IMR-90 (cell line): ENCODE data around the gene GABRB2. TPM values are rescaled to one million over a fixed set of nuclear protein-coding genes. Genes with fewer than 3 reads are reported as not detected.

Source experiments
- ATAC-seq: fragments of 200-7000 bp; cut with Tn5 transposase; 2 replicates; pipeline ENCODE4 v1.9.1; 2020; ENCODE audit warnings: low read depth, mild to moderate bottlenecking, moderate library complexity
- BruUV-seq: library from RNA; stranded (reverse); fragments of 400-500 nt; replicated peaks from 2 replicates; lab custom pipeline; 2021; lab: Mats Ljungman, UMichigan
- CTCF ChIA-PET: fragments of 300-600 bp; formaldehyde crosslinking; extraction: SDS; loops from one replicate; lab custom pipeline; 2021; ENCODE audit warnings: antibody characterized with exemption; lab: Yijun Ruan, JAX
- POLR2A ChIA-PET: fragments of 300-600 bp; sonication (Branson Sonifier 250); formaldehyde crosslinking; loops from one replicate; lab custom pipeline; 2022; ENCODE audit warnings: antibody characterized with exemption; ENCODE audit not compliant: unreplicated experiment; lab: Charles Lee
- DNase-seq: peaks from one replicate; pipeline ENCODE4 v3.0.0; 2013
- H2AFZ ChIP-seq: replicated peaks from 2 replicates; pipeline ENCODE3; 2013; ENCODE audit warnings: low read length, mild to moderate bottlenecking; ENCODE audit not compliant: poor library complexity
- H2AK5ac ChIP-seq: 2 replicates; pipeline ENCODE4 v1.6.1; 2013; ENCODE audit warnings: low read depth, low read length, inconsistent platforms
- H2AK9ac ChIP-seq: replicated peaks from 2 replicates; pipeline ENCODE3; 2013; ENCODE audit warnings: mild to moderate bottlenecking, low read depth, low read length, moderate library complexity; ENCODE audit not compliant: poor library complexity
- H2BK120ac ChIP-seq: 2 replicates; pipeline ENCODE4 v1.6.1; 2013; ENCODE audit warnings: low read depth, low read length, inconsistent platforms
- H2BK15ac ChIP-seq: 3 replicates; pipeline ENCODE4 v1.6.1; 2013; ENCODE audit warnings: low read depth, low read length, inconsistent platforms
- H2BK20ac ChIP-seq: 2 replicates; pipeline ENCODE4 v1.6.1; 2013; ENCODE audit warnings: low read depth, mild to moderate bottlenecking, inconsistent platforms, low read length, moderate library complexity
- H2BK5ac ChIP-seq: 2 replicates; pipeline ENCODE4 v1.6.1; 2013; ENCODE audit warnings: mild to moderate bottlenecking, low read depth, low read length, inconsistent platforms; ENCODE audit not compliant: poor library complexity, severe bottlenecking
- H3K14ac ChIP-seq: replicated peaks from 2 replicates; pipeline ENCODE4 v1.6.1; 2013; ENCODE audit warnings: low read depth, low read length, inconsistent platforms
- H3K18ac ChIP-seq: 2 replicates; pipeline ENCODE4 v1.6.1; 2013; ENCODE audit warnings: low read depth, low read length, control low read depth
- H3K23ac ChIP-seq: 2 replicates; pipeline ENCODE4 v1.6.1; 2013; ENCODE audit warnings: low read depth, low read length, inconsistent platforms
- H3K27ac ChIP-seq: 2 replicates; pipeline ENCODE4 v1.5.1; 2013; ENCODE audit warnings: mild to moderate bottlenecking, control low read depth, low read length; ENCODE audit not compliant: insufficient read depth
- H3K27me3 ChIP-seq: 2 replicates; pipeline ENCODE4 v1.6.1; 2013; ENCODE audit warnings: low read length; ENCODE audit not compliant: control insufficient read depth, insufficient read depth
- H3K36me3 ChIP-seq: 2 replicates; pipeline ENCODE4 v1.6.1; 2013; ENCODE audit warnings: low read length, mixed read lengths; ENCODE audit not compliant: control insufficient read depth, insufficient read depth
- H3K4ac ChIP-seq: 2 replicates; pipeline ENCODE4 v1.6.1; 2013; ENCODE audit warnings: low read depth, low read length, inconsistent platforms
- H3K4me1 ChIP-seq: 2 replicates; pipeline ENCODE4 v1.6.1; 2013; ENCODE audit warnings: low read length, mixed read lengths; ENCODE audit not compliant: control insufficient read depth, insufficient read depth
- H3K4me2 ChIP-seq: 2 replicates; pipeline ENCODE4 v1.6.1; 2013; ENCODE audit warnings: low read depth, mild to moderate bottlenecking, control low read depth, low read length, moderate library complexity
- H3K4me3 ChIP-seq: 2 replicates; pipeline ENCODE4 v1.5.1; 2013; ENCODE audit warnings: low read depth, mild to moderate bottlenecking, control low read depth, low read length, moderate library complexity; ENCODE audit not compliant: insufficient read depth
- H3K56ac ChIP-seq: 2 replicates; pipeline ENCODE4 v1.6.1; 2013; ENCODE audit warnings: low read length, inconsistent platforms; ENCODE audit not compliant: insufficient read depth; ENCODE audit errors: extremely low read depth
- H3K79me1 ChIP-seq, 2 experiments: 2 replicates each; pipeline ENCODE4 v1.6.1; 2013; ENCODE audit warnings: low read length in 2 of 2, inconsistent platforms in 1 of 2, low read depth in 1 of 2
- H3K9ac ChIP-seq: 2 replicates; pipeline ENCODE4 v1.6.1; 2013; ENCODE audit warnings: low read depth, low read length, control low read depth
- H3K9me1 ChIP-seq: 2 replicates; pipeline ENCODE4 v1.6.1; 2013; ENCODE audit warnings: low read length, inconsistent platforms; ENCODE audit not compliant: insufficient read depth
- H3K9me3 ChIP-seq: 2 replicates; pipeline ENCODE4 v1.6.1; 2013; ENCODE audit warnings: low read length; ENCODE audit not compliant: control insufficient read depth, insufficient read depth
- H4K20me1 ChIP-seq: 2 replicates; pipeline ENCODE4 v1.6.1; 2013; ENCODE audit warnings: low read length, inconsistent platforms; ENCODE audit not compliant: insufficient read depth
- H4K5ac ChIP-seq: 2 replicates; pipeline ENCODE4 v1.6.1; 2013; ENCODE audit warnings: mild to moderate bottlenecking, low read depth, low read length, control low read depth
- H4K8ac ChIP-seq, 2 experiments: 2 replicates each; pipeline ENCODE4 v1.6.1; 2013; ENCODE audit warnings: low read depth in 2 of 2, low read length in 2 of 2, control low read depth in 1 of 2, inconsistent platforms in 1 of 2
- H4K91ac ChIP-seq: 2 replicates; pipeline ENCODE4 v1.6.1; 2013; ENCODE audit warnings: low read depth, low read length, inconsistent platforms; ENCODE audit not compliant: insufficient read depth
- BHLHE40 ChIP-seq: fragments of 150-350 bp; IDR thresholded peaks from 2 replicates; pipeline ENCODE4 v1.6.1; 2016; ENCODE audit warnings: mild to moderate bottlenecking, low read depth, low read length
- CEBPB ChIP-seq: IDR thresholded peaks from 2 replicates; pipeline ENCODE4 v1.6.1; 2012; ENCODE audit warnings: low read depth, low read length, improper control_type of control experiment
- CHD1 ChIP-seq: IDR thresholded peaks from 2 replicates; pipeline ENCODE4 v1.6.1; 2012; ENCODE audit warnings: low read depth, low read length, improper control_type of control experiment
- FOS ChIP-seq: fragments of 150-350 bp; IDR thresholded peaks from 2 replicates; pipeline ENCODE4 v1.6.1; 2016; ENCODE audit warnings: low read depth, low read length
- MAFK ChIP-seq: IDR thresholded peaks from 2 replicates; pipeline ENCODE4 v1.6.1; 2012; ENCODE audit warnings: low read depth, low read length, improper control_type of control experiment
- MAZ ChIP-seq: IDR thresholded peaks from 2 replicates; pipeline ENCODE4 v1.6.1; 2012; ENCODE audit warnings: low read depth, mild to moderate bottlenecking, low read length, improper control_type of control experiment, moderate library complexity, borderline replicate concordance
- MXI1 ChIP-seq: IDR thresholded peaks from 2 replicates; pipeline ENCODE4 v1.6.1; 2012; ENCODE audit warnings: low read depth, mild to moderate bottlenecking, low read length, moderate library complexity, borderline replicate concordance
- NFE2L2 ChIP-seq: fragments of 150-350 bp; IDR thresholded peaks from 2 replicates; pipeline ENCODE4 v1.6.1; 2016; ENCODE audit warnings: low read depth, mild to moderate bottlenecking, low read length
- POLR2A ChIP-seq: IDR thresholded peaks from 2 replicates; pipeline ENCODE4 v1.6.1; 2012; ENCODE audit warnings: mild to moderate bottlenecking, low read depth, low read length
- RAD21 ChIP-seq: IDR thresholded peaks from 2 replicates; pipeline ENCODE4 v1.6.1; 2012; ENCODE audit warnings: low read length, improper control_type of control experiment
- RCOR1 ChIP-seq: IDR thresholded peaks from 2 replicates; pipeline ENCODE4 v1.6.1; 2012; ENCODE audit warnings: mild to moderate bottlenecking, low read length, improper control_type of control experiment; ENCODE audit not compliant: insufficient replicate concordance
- RFX5 ChIP-seq: IDR thresholded peaks from 2 replicates; pipeline ENCODE4 v1.8.0; 2012; ENCODE audit warnings: low read depth, mild to moderate bottlenecking, low read length, moderate library complexity
- SMC3 ChIP-seq: fragments of 150-350 bp; IDR thresholded peaks from 2 replicates; pipeline ENCODE4 v1.6.1; 2016; ENCODE audit warnings: low read depth, mild to moderate bottlenecking, antibody characterized with exemption, low read length, moderate library complexity
- dilution Hi-C: fragments of 300-500 bp; cut with HindIII; formaldehyde crosslinking; loops from one replicate; pipeline ENCODE4 v1.14.3; 2018; ENCODE audit warnings: low sequenced_read_pairs; ENCODE audit not compliant: unreplicated experiment
- in situ Hi-C: fragments of 300-500 bp; cut with MboI; formaldehyde crosslinking; loops from 3 replicates; pipeline ENCODE4 v1.14.3; 2019; ENCODE audit warnings: low sequenced_read_pairs, inconsistent platforms, mixed read lengths
- intact Hi-C: fragments of 100-400 bp; cut with micrococcal nuclease; formaldehyde crosslinking; loops from 2 replicates; pipeline ENCODE4 v1.10.0; 2022
- polyA plus RNA-seq, 3 experiments: library from polyadenylated mRNA; depleted of rRNA; stranded (reverse); fragments of >200 nt; gene quantifications; 2 replicates each; pipeline ENCODE4 v1.2.3, GENCODE V29; 2012; ENCODE audit warnings: low replicate concordance in 1 of 3
- total RNA-seq: library from RNA; depleted of rRNA; stranded (reverse); fragments of >200 nt; gene quantifications from 2 replicates; pipeline ENCODE4 v1.2.3, GENCODE V29; 2012
- TF ChIP-seq, protein P1 (sequence below): conservative IDR thresholded peaks from 2 replicates; pipeline ENCODE4 v1.5.1; 2012; ENCODE audit warnings: mild to moderate bottlenecking, low read depth, low read length, improper control_type of control experiment
- TF ChIP-seq, protein P2 (sequence below): fragments of 150-350 bp; IDR thresholded peaks from 2 replicates; pipeline ENCODE4 v1.6.1; 2017; ENCODE audit warnings: mild to moderate bottlenecking, antibody characterized with exemption, low read length, low read depth
- TF ChIP-seq, protein P3 (sequence below): fragments of 150-350 bp; IDR thresholded peaks from 2 replicates; pipeline ENCODE4 v1.6.1; 2016; ENCODE audit warnings: low read depth, mild to moderate bottlenecking, low read length, moderate library complexity, borderline replicate concordance

GABRB2 gene
- total and polyA plus RNA-seq, 2 of the 4 experiments (the other 2 are of a cell fraction): not detected

DNA sequence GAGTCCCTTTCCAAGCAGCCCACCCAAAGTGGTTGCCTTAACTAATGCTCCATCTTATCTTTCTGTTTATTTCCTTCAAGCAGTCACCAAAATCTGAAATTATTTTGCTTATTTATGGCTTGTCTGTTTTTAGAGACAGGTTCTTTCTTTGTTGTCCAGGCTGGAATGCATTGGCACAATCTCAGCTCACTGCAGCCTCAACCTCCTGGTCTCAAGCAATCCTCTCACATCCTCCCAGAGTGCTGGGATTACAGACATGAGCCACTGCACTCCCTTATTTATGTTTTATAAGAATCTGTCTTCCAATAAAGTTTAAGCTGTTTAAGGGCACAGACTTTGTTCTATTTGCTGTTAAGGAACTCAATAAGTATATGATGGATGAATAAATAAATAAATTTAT lies 133.7 kb downstream of the GABRB2 start:
- H3K23ac ChIP-seq: no peak overlapping the region
- no peak overlapping the region for H3K18ac ChIP-seq
- in situ Hi-C loops: no loop called here
- H4K8ac ChIP-seq: no peak overlapping the region
- H3K56ac ChIP-seq: no peak overlapping the region
- no peak overlapping the region for H3K9ac ChIP-seq
- no peaks in the 10 kb centered on the region for H3K4me1 ChIP-seq
- no peak for DNase-seq
- intact Hi-C loops: no loop called here
- no peak overlapping the region for H4K91ac ChIP-seq
- H3K9me3 ChIP-seq: peaks cover 3% of the 10 kb centered on the region
- H4K20me1 ChIP-seq: no peaks in the 10 kb centered on the region
- no peak overlapping the region for H2BK15ac ChIP-seq
- no peak overlapping the region for H2BK5ac ChIP-seq
- no peak overlapping the region for H2AK9ac ChIP-seq
- no peak overlapping the region for H3K27ac ChIP-seq
- no peaks in the 10 kb centered on the region for H3K79me1 ChIP-seq
- no TSS peak for BruUV-seq
- no peak overlapping the region for H2AK5ac ChIP-seq
- CTCF ChIA-PET: no interaction called here
- H3K14ac ChIP-seq: no peak overlapping the region
- ATAC-seq: no peak
- dilution Hi-C loops: no loop called here
- H2BK20ac ChIP-seq: no peak overlapping the region
- no peaks in the 10 kb centered on the region for H3K9me1 ChIP-seq
- no peaks in the 10 kb centered on the region for H3K36me3 ChIP-seq
- H3K4me2 ChIP-seq: no peak overlapping the region
- POLR2A ChIA-PET: no interaction called here
- no peak overlapping the region for H2AFZ ChIP-seq
- TF ChIP-seq POLR2A (no peak), MAFK (no peak), SMC3 (no peak), RCOR1 (no peak), RAD21 (no peak), CEBPB (no peak), MAZ (no peak), RFX5 (no peak), BHLHE40 (no peak), NFE2L2 (no peak), CHD1 (no peak), FOS (no peak), MXI1 (no peak)
- TF ChIP-seq, protein P1, sequence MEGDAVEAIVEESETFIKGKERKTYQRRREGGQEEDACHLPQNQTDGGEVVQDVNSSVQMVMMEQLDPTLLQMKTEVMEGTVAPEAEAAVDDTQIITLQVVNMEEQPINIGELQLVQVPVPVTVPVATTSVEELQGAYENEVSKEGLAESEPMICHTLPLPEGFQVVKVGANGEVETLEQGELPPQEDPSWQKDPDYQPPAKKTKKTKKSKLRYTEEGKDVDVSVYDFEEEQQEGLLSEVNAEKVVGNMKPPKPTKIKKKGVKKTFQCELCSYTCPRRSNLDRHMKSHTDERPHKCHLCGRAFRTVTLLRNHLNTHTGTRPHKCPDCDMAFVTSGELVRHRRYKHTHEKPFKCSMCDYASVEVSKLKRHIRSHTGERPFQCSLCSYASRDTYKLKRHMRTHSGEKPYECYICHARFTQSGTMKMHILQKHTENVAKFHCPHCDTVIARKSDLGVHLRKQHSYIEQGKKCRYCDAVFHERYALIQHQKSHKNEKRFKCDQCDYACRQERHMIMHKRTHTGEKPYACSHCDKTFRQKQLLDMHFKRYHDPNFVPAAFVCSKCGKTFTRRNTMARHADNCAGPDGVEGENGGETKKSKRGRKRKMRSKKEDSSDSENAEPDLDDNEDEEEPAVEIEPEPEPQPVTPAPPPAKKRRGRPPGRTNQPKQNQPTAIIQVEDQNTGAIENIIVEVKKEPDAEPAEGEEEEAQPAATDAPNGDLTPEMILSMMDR: no peak
- TF ChIP-seq, protein P2, sequence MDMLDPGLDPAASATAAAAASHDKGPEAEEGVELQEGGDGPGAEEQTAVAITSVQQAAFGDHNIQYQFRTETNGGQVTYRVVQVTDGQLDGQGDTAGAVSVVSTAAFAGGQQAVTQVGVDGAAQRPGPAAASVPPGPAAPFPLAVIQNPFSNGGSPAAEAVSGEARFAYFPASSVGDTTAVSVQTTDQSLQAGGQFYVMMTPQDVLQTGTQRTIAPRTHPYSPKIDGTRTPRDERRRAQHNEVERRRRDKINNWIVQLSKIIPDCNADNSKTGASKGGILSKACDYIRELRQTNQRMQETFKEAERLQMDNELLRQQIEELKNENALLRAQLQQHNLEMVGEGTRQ: no peak
- TF ChIP-seq, protein P3, sequence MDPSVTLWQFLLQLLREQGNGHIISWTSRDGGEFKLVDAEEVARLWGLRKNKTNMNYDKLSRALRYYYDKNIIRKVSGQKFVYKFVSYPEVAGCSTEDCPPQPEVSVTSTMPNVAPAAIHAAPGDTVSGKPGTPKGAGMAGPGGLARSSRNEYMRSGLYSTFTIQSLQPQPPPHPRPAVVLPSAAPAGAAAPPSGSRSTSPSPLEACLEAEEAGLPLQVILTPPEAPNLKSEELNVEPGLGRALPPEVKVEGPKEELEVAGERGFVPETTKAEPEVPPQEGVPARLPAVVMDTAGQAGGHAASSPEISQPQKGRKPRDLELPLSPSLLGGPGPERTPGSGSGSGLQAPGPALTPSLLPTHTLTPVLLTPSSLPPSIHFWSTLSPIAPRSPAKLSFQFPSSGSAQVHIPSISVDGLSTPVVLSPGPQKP: no peak
- H4K5ac ChIP-seq: no peak overlapping the region
- no peak overlapping the region for H2BK120ac ChIP-seq
- no peaks in the 10 kb centered on the region for H3K27me3 ChIP-seq
- H3K4me3 ChIP-seq: no peak overlapping the region
- no peak overlapping the region for H3K4ac ChIP-seq
